HFF-Myc (cell line): Measurements from ENCODE around the gene TMEM54.

Experiments
- DNase-seq: peaks from one replicate; pipeline ENCODE4 v3.0.0-alpha.2; 2011; ENCODE audit warnings: low read depth; ENCODE audit errors: extremely low read depth
- H3K4me3 ChIP-seq: replicated peaks from 2 replicates; pipeline ENCODE4 v1.5.1; 2011; ENCODE audit warnings: low read depth, mild to moderate bottlenecking, control low read depth, low read length
- TF ChIP-seq, protein P1 (sequence below): IDR thresholded peaks from 2 replicates; pipeline ENCODE4 v1.5.1; 2012; ENCODE audit warnings: mild to moderate bottlenecking, low read depth, low read length, control low read depth; ENCODE audit errors: missing control alignments

Gene TMEM54

DNA sequence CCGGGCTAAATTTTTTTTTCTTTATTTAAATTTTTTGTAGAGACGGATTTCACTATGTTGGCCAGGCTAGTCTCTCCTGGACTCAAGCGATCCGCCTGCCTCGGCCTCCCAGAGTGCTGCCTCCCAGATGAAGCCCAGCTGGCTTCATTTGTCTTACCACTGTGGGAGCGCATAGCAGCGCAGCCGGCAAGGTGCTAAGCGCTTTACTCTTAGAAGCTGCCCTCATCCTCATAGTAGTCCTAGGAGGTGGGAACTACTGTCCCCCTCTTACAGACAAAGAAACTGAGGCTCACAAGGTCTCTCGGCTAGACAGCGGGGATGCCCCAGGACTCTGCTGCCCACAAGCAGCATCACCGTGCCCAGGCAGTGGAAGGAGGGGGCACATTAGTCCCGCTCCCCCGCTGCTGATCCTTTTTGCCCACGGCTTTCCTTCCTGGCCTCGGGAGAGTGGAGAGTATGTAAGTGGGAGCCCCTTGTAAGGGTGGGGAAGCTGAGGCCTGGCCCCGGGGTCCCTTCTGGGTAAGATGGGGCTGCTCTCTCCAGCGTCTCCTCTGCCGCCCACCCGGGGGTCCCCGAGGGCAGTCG lies 726 bp downstream of the TMEM54 start:
- no peak for DNase-seq
- TF ChIP-seq, protein P1, sequence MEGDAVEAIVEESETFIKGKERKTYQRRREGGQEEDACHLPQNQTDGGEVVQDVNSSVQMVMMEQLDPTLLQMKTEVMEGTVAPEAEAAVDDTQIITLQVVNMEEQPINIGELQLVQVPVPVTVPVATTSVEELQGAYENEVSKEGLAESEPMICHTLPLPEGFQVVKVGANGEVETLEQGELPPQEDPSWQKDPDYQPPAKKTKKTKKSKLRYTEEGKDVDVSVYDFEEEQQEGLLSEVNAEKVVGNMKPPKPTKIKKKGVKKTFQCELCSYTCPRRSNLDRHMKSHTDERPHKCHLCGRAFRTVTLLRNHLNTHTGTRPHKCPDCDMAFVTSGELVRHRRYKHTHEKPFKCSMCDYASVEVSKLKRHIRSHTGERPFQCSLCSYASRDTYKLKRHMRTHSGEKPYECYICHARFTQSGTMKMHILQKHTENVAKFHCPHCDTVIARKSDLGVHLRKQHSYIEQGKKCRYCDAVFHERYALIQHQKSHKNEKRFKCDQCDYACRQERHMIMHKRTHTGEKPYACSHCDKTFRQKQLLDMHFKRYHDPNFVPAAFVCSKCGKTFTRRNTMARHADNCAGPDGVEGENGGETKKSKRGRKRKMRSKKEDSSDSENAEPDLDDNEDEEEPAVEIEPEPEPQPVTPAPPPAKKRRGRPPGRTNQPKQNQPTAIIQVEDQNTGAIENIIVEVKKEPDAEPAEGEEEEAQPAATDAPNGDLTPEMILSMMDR: no peak
- H3K4me3 ChIP-seq: peak overlapping the region; percentile 36

DNA sequence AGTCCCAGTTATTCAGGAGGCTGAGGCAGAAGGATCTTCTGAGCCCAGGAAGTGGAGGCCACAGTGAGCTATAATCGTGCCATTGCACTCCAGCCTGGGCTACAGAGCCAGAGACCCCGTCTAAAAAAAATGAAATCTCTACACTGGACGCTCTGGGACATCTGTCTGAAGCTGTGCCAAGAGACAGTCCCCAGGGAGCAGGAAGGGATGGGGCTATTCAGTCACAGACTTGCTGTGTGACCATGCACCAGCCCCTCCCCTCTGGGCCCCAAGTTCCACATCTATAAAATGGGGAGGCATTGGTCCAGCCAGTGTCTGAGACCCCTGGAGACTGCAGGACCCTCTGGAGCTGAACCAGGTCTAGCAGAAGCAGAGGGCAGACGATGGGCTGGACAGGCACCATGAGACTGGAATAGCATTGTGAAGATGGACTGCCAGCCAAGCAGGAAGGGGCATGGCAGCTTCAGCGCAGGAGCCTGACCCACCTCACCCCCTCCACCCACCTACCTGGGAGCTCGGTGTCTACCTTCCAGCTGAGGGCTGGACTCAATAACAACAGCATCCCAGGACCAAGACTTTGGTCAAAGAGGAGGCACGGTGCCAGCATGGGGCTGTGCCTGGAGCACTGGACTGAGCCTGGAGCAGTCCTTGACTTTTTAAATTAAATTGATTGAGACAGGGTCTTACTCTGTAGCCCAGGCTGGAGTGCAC lies 1.4 kb downstream of the TMEM54 start:
- DNase-seq: no peak
- TF ChIP-seq, protein P1: no peak
- no peak overlapping the region for H3K4me3 ChIP-seq

DNA sequence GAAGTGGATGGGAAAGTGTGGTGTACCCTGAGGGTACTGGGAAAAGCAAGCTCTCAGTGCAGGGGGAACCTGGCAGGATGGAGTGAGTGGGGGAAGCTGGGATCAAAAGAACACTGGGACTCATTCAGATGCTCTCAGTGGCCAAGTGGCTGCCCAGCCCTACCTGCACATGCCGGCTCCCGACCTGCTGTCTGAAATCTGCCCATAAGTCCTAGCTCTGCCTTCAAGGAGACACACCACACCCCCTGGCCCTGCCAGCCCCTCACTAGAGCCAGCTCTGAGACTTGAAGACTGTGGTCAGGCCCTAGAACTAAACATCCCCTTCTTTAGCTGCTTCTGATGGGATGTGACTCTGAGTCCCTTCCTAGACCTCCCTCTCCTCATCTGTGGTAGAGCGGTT lies 2.2 kb downstream of the TMEM54 start:
- TF ChIP-seq, protein P1: no peak
- H3K4me3 ChIP-seq: no peak overlapping the region
- no peak for DNase-seq

DNA sequence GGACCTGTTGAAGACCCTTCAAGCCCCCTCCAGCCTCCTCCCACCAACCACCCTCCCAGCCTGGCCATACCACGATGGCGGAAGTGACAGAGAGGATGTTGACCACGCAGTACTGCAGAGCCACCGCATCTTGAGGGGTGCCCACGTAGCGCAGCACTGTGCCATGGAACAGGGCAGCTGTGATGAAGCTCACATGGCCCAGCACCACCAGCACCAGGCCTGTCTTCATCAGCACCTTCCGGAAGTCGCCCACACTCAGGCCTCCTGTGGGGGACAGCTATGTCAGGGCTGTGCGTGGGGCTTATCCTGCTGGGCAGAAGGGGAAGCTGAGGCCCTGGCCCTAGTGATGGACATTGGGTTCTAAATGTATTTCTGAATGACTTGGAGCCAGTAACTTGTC lies 3.1 kb downstream of the TMEM54 start:
- DNase-seq: no peak
- TF ChIP-seq, protein P1: no peak
- H3K4me3 ChIP-seq: no peak overlapping the region

DNA sequence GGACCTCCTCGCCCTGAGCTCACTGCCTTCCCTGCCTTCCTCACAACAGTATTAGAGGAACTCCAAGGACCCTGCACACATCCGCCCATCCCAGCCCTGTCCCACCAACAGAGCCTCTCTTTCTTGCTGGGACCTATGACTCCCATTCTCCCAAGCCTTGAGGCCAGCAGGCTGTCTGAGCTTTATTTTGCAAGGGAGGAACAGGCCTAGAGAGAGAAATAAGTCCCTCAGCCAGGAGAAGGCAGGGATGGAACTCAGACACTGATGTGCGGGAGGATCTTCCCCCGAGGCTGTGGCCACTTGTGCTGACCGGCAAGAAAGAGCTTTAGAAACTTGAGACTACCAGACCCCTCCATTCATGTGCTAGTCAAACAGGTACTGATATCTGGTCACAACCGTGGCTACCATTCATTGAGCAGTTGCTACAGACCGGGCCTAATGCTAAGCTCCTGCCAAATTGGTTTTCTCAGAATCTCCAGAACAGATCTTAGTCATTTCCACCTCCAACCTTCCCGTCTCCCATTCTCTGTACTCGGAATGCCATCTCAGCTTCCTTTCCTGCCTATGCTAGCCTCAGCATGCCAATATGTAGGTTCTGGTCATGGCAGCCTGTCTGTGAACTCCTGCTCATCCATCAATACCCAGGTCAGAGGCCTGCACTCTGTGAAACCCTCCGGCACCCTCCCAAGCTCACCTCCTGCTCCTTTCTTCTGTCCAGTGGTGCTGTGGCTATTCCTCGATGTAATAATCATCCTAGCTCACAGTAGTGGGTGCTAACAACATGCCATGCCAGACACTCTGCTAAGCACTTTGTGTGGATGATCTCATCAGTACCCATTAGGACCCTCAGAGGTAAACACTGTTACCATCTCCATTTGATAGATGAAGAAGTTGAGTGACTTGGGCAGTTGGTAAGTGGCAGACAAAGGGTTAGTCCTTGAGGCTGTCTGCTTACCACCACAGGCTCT lies 3.8 kb downstream of the TMEM54 start:
- DNase-seq: no peak
- TF ChIP-seq, protein P1: no peak
- no peak overlapping the region for H3K4me3 ChIP-seq

DNA sequence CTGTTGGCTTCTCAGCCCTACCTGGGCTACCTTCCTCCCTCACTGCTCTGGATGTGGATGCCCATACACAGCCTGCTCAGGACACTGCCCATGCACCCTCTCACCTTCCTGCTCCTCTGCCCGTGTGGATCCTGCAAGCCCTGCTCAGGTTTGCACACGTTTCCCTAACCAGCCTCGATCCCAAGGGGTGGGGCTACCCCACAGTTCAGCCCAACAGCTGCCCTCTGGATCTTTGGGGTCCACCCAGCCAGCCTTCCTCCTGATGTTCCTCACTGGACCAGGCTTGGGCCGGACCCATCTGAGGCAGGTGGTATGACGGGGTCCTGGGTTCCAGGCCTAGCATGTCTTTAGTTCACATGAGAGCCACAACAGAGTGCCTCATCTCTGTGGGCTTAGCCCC lies 4.7 kb downstream of the TMEM54 start:
- no peak for DNase-seq
- no peak overlapping the region for H3K4me3 ChIP-seq
- TF ChIP-seq, protein P1: no peak
